Fibroblast of lung (primary cell): ENCODE results near the gene C10orf90. TPM values are rescaled to one million over a fixed set of nuclear protein-coding genes. Genes with fewer than 3 reads are reported as not detected.
A peak's percentile ranks its signal among the peaks of the same experiment; 100 is the strongest.

Experiments used
- DNase-seq, 2 donors: peaks; one replicate each; pipeline versions ENCODE4 v3.0.0 to v3.0.0-alpha.2; 2010; ENCODE audit warnings: low read depth in 2 of 2
- H2AFZ ChIP-seq: 2 replicates; pipeline ENCODE4 v1.5.1; 2012; ENCODE audit warnings: low read length, control low read depth, inconsistent platforms
- H3K27ac ChIP-seq: 2 replicates; pipeline ENCODE4 v1.5.1; 2011; ENCODE audit warnings: low read length, control low read depth; ENCODE audit not compliant: insufficient read depth
- H3K27me3 ChIP-seq: 2 replicates; pipeline ENCODE4 v1.5.1; 2011; ENCODE audit warnings: mild to moderate bottlenecking, low read length; ENCODE audit not compliant: control insufficient read depth, insufficient read depth
- H3K36me3 ChIP-seq: 2 replicates; pipeline ENCODE4 v1.5.1; 2011; ENCODE audit warnings: low read length; ENCODE audit not compliant: control insufficient read depth, insufficient read depth
- H3K4me1 ChIP-seq: 2 replicates; pipeline ENCODE4 v1.5.1; 2011; ENCODE audit warnings: low read length; ENCODE audit not compliant: control insufficient read depth, insufficient read depth; ENCODE audit errors: extremely low read depth
- H3K4me2 ChIP-seq: 2 replicates; pipeline ENCODE4 v1.5.1; 2011; ENCODE audit warnings: low read length, control low read depth; ENCODE audit not compliant: insufficient read depth; ENCODE audit errors: extremely low read depth
- H3K4me3 ChIP-seq, 4 experiments: fragments of 200-600 bp in 1 of 4; sonication (generic) in 1 of 4; replicated peaks in 1 of 4; 2 replicates each; pipeline ENCODE4 v1.5.1; 2011 to 2016; ENCODE audit warnings: low read length in 4 of 4, low read depth in 3 of 4, mild to moderate bottlenecking in 3 of 4, control low read depth in 2 of 4, inconsistent platforms in 1 of 4, mixed read lengths in 1 of 4; ENCODE audit not compliant: insufficient read depth in 1 of 4; ENCODE audit errors: control extremely low read depth in 1 of 4
- H3K79me2 ChIP-seq: 2 replicates; pipeline ENCODE4 v1.5.1; 2012; ENCODE audit warnings: mild to moderate bottlenecking, low read length, inconsistent platforms; ENCODE audit not compliant: control insufficient read depth, insufficient read depth
- H3K9ac ChIP-seq: 2 replicates; pipeline ENCODE4 v1.5.1; 2011; ENCODE audit warnings: mild to moderate bottlenecking, low read length, control low read depth; ENCODE audit not compliant: insufficient read depth
- H3K9me3 ChIP-seq: 2 replicates; pipeline ENCODE4 v1.5.1; 2012; ENCODE audit warnings: low read depth, low read length; ENCODE audit not compliant: control insufficient read depth, insufficient read depth
- H4K20me1 ChIP-seq: 2 replicates; pipeline ENCODE4 v1.5.1; 2011; ENCODE audit warnings: low read length; ENCODE audit not compliant: control insufficient read depth, insufficient read depth; ENCODE audit errors: extremely low read depth
- EZH2 ChIP-seq: IDR thresholded peaks from 2 replicates; pipeline ENCODE4 v1.5.1; 2012; ENCODE audit warnings: low read length, control low read depth, mild to moderate bottlenecking; ENCODE audit errors: missing control alignments
- polyA plus RNA-seq, 2 donors: library from polyadenylated mRNA; depleted of rRNA in 1 of 2; stranded (reverse) in 1 of 2; unstranded in 1 of 2; fragments of >200 nt; gene quantifications; 2 replicates each; pipeline ENCODE4 v1.2.1, GENCODE V29; 2011 to 2012; ENCODE audit warnings: missing spikeins in 1 of 2
- total RNA-seq: library from RNA; depleted of rRNA; stranded (reverse); fragments of >200 nt; gene quantifications from 2 replicates; pipeline ENCODE4 v1.2.1, GENCODE V29; 2014
- TF ChIP-seq, protein P1 (sequence below), 2 donors: IDR thresholded peaks in 1 of 2; conservative IDR thresholded peaks in 1 of 2; 1 replicate in 1 of 2; 2 replicates in 1 of 2; pipeline ENCODE4 v1.5.1; 2011 to 2012; ENCODE audit warnings: low read length in 2 of 2, control low read depth in 1 of 2, inconsistent platforms in 1 of 2, low read depth in 1 of 2, mild to moderate bottlenecking in 1 of 2

The C10orf90 gene
- total and polyA plus RNA-seq, 2 donors (not counting 1 experiment from before 2014, with no cell fraction given): 0.17 to 0.65 TPM

- H3K4me1 ChIP-seq: no peaks in the 10 kb centered on the region
Observed at GRCh38 chr10:126585249-126586017, 85.1 kb downstream of the C10orf90 start.

DNA sequence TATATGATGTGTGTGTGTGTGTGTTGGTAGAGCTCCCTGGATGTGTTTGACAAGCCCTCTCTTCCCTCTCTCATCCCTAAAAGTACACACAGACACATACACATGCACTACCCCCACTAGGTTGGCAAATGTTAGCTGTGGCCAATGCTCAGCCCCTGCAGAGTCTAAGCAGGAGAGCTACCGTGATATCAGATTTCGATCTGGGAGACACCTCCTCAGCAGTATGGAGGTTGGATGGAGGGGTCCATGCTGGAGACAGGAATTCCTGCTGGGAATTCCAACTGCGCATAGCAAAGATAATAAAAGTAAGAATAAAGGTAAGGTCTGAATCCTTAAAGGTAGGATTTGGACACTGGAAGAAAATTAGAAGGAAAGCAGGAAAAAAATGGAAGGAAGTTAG is 85.7 kb downstream of the C10orf90 start:
- no peak overlapping the region for H3K4me2 ChIP-seq
- H3K4me3 ChIP-seq: no peak overlapping the region
- DNase-seq: no peak
- H3K4me1 ChIP-seq: no peaks in the 10 kb centered on the region
- no peaks in the 10 kb centered on the region for H3K27me3 ChIP-seq
- H3K9ac ChIP-seq: no peak overlapping the region
- H2AFZ ChIP-seq: no peak overlapping the region
- H3K9me3 ChIP-seq: no peaks in the 10 kb centered on the region
- H3K36me3 ChIP-seq: no peaks in the 10 kb centered on the region
- TF ChIP-seq, protein P1, sequence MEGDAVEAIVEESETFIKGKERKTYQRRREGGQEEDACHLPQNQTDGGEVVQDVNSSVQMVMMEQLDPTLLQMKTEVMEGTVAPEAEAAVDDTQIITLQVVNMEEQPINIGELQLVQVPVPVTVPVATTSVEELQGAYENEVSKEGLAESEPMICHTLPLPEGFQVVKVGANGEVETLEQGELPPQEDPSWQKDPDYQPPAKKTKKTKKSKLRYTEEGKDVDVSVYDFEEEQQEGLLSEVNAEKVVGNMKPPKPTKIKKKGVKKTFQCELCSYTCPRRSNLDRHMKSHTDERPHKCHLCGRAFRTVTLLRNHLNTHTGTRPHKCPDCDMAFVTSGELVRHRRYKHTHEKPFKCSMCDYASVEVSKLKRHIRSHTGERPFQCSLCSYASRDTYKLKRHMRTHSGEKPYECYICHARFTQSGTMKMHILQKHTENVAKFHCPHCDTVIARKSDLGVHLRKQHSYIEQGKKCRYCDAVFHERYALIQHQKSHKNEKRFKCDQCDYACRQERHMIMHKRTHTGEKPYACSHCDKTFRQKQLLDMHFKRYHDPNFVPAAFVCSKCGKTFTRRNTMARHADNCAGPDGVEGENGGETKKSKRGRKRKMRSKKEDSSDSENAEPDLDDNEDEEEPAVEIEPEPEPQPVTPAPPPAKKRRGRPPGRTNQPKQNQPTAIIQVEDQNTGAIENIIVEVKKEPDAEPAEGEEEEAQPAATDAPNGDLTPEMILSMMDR (conservative IDR thresholded peaks at IDR 0.05 in 1 of 2, IDR thresholded peaks at IDR 0.05 in 1 of 2; ENCODE audit: low read depth in 1 of 2, low read length in 2 of 2): no peak
- TF ChIP-seq EZH2: no peak
- H4K20me1 ChIP-seq: no peaks in the 10 kb centered on the region
- H3K27ac ChIP-seq: no peak overlapping the region
- no peaks in the 10 kb centered on the region for H3K79me2 ChIP-seq

More at GRCh38 chr10:126585249-126586017, 85.1 kb downstream of the C10orf90 start:
- Histone ChIP-seq H3K27ac (no peak overlapping the region), H3K27me3 (no peaks in the 10 kb centered on the region), H3K4me2 (no peak overlapping the region), H2AFZ (no peak overlapping the region), H3K9ac (no peak overlapping the region), H3K79me2 (no peaks in the 10 kb centered on the region), H3K9me3 (no peaks in the 10 kb centered on the region), H3K36me3 (no peaks in the 10 kb centered on the region), H3K4me3 (no peak overlapping the region), H4K20me1 (no peaks in the 10 kb centered on the region)
- peak in 1 of 2 donors; percentile 51 for DNase-seq
- no peak for TF ChIP-seq EZH2
- TF ChIP-seq, protein P1 (conservative IDR thresholded peaks at IDR 0.05 in 1 of 2, IDR thresholded peaks at IDR 0.05 in 1 of 2; ENCODE audit: low read depth in 1 of 2, low read length in 2 of 2): no peak

- Histone ChIP-seq H3K27ac (no peak overlapping the region), H3K4me3 (no peak overlapping the region), H3K36me3 (no peaks in the 10 kb centered on the region), H3K9ac (no peak overlapping the region), H3K4me1 (no peaks in the 10 kb centered on the region), H3K79me2 (no peaks in the 10 kb centered on the region), H3K9me3 (no peaks in the 10 kb centered on the region), H3K27me3 (no peaks in the 10 kb centered on the region), H2AFZ (no peak overlapping the region), H4K20me1 (no peaks in the 10 kb centered on the region), H3K4me2 (no peak overlapping the region)
- TF ChIP-seq EZH2: no peak
- TF ChIP-seq, protein P1 (conservative IDR thresholded peaks at IDR 0.05 in 1 of 2, IDR thresholded peaks at IDR 0.05 in 1 of 2; ENCODE audit: low read depth in 1 of 2, low read length in 2 of 2): no peak
- no peak for DNase-seq
Observed at GRCh38 chr10:126583552-126584200, 86.8 kb downstream of the C10orf90 start.
